DMS153 (cell line): ENCODE data around the gene VAPA.

ENCODE experiments used
- DNase-seq: peaks from one replicate; lab custom pipeline; 2025; lab: John Stamatoyannopoulos, UW

The VAPA gene

DNA sequence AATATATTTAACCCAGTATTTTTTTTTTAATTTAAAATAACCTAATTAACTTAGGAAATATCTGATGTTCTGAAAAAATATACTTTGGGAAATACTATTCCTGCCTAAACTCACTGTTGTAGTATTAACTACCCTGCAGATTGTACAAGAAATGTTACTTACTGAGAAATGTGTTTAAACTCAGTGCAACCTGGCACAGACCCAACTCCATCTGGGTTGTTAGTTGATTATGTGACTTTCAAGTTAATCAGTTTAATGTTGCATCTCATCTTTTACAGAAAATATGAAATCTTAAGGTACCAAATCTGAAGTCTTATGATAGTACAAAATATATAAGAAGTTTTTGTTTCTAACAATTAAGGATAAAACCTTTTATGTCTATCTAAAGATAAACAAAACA lies 27.3 kb downstream of the VAPA start:
- DNase-seq = no peak

DNA sequence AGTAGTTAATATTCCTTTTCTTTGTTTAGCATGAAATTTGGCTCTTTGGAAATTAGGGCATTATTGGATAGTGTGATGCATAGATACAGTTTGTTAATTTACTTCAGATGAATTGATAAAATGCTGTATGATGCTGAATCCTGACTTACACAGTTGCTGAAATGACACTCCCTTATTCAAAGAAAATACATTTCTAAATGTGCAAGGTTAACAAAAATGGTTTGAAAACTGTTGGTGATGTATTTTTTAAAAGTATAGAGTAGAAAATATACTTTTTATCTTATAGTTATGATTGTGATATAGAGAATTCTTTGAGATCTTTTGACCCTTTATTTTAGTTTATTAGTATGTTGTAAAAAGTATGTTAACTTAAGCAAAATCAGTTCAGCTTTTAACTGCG lies 27.8 kb downstream of the VAPA start:
- DNase-seq = no peak

DNA sequence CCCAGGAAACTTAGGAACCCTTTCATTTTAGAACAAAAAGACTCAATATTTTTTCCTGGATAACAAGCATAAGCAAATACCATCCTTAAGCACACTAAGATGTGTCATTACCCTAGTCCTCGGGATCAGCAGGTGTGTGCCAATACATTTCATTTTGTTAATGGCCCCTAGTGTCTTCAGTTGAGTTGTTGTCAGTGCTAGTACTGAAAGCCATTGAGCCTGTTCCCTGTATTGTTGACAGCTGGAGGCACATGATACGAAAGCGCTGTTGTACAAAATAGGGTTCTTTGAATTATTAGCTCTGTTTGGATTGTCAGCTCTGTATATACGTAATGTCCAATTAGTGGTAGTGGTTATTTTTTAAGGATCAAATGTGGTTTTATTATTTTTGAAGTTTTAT lies 29.5 kb downstream of the VAPA start:
- peak; percentile 62 for DNase-seq

DNA sequence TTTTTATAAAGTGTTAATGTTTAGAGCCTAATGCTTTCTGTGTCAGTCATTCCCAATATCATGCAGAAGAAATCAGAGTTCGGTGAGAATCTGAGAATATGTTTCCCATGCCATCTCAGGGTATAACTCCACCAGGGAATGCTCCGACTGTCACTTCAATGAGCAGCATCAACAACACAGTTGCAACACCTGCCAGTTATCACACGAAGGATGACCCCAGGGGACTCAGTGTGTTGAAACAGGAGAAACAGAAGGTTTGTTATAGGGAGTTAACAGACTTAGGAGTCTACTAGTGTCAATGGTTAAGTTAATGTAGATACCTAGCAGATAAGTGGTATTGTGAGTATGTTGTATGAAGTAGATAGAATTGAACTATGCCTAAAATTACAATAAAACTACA lies 31.0 kb downstream of the VAPA start:
- DNase-seq = no peak

DNA sequence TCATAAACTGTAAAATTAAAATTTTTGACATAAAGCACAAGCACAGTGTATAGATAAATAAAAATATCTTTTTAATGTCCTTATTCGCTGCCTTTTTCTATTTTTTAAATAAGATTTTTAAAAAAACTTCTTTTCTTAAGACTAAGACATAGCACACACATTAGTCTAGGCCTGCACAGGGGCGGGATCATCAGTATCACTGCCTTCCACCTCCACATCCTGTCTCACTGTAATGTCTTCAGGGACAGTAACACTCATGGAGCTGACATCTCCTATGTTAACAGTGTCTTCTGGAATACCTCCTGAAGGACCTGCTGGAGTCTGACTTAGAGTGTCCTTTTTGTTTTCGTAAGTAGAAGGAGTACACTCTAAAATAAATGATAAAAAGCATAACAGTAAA lies 33.0 kb downstream of the VAPA start:
- DNase-seq = no peak

DNA sequence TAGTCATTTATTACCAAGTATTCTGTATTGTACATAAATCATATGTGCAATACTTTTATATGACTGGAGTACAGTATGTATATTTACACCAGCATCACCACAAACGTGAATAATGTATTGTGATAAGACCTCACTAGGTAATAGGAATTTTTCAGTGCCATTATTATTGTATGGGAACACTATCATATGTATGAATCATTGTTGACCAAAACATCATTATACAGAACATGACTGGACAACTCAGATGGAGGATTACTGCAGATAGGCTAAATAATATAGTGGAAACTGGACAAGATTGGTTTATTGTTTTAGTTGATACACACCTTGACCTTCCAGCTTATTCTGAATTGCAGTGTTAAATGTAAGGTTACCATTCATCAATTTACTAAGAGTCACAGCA lies 33.4 kb downstream of the VAPA start:
- DNase-seq = no peak

DNA sequence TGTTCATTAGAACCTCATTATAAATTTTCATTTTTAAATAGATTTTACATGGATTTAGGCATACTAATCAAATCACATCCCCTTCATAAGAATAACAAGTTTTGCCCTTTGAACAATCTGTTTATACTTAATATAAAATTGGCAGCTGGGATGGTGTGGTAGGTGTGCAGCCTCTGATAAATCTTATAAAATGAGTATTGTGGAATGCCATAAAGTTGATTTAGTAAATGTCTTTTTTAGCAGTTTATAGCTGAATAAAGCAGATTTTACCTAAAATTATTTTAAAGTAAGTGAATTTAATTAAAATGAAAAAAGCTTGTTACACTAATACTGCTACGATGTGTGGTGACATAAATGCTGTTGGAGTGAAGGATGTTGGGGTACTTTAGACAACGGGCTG lies 35.5 kb downstream of the VAPA start:
- no peak for DNase-seq

DNA sequence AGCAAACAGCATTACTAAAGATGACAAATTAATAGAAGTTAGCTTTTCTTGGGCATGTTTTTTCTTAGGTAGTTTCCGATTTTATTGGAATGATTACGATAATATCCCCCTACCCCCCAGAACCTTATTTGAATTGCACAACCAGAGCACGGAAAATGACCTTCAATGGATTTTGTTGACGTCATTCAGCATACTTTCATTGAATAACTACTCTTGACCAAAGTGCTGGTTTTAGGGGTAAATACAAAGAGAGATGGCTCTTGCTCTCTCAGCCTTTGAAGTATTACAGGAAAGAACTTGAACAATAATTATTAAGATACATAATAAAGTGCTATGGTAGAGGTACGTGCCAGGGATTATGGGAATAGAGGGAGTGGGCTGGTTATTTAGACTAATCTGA lies 36.0 kb downstream of the VAPA start:
- no peak for DNase-seq

DNA sequence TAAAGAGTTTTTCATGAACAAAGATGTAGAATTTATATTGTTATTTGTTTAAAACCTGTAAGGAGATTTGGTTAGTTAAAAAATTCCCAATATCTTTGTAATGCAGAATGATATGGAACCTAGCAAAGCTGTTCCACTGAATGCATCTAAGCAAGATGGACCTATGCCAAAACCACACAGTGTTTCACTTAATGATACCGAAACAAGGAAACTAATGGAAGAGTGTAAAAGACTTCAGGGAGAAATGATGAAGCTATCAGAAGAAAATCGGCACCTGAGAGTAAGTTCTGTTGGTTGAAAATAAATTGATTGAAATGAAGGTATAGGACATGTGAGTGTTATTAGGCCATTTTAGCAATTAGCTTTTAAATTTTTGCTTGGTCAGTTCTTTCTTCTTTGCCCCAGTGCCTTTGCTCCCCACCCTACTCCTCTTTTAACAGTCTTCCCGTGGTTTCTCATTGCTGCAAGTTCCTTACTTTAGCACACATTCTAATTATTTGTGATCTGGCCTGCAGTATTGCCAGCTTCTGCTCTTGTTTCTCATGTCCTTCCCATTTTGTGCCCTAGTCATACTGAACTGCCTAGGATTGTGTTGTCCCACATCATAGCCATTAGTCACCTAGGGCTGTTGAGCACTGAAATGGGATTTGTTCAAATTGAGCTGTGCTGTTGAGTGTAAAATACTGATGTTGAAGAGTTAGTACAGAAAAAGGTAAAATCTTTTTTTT lies 36.6 kb downstream of the VAPA start:
- no peak for DNase-seq

DNA sequence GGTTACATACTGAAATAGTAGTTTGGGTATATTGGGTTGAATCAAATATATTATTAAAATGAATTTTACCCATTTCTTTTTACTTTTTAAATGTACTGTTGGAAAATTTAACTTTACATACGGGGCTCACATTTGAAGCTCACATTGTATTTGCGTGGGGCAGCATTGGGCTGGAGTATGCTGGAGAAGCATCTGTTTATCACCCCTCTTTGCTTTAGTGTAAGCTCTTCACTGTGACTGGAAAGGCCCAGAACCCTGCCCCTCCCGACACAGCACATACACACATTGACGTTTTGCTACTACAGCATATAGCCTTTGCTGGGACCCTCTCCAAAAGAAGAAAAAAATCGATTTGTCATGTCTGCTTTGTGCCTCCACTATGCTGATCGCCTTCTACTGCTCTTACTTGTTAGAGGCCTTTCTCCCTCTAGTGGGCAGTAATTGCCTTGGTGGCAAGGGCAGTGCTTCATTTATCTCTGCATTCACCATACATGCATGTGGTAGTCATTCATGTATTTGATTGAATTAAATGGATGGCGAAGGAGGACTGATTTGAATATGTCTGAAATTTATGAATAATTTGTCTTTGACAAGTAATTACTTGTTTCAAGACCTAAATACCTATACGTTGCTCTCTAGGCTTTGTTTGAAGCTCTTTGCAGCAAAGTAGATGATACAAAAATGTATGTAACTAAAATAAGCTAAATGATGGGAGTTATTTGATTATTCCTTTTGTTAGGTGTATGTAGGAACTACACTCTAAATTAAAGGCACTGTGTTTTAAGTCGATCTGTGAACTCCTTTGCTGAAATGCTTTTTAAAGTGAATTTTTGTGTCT lies 37.4 kb downstream of the VAPA start:
- peak; percentile 8 for DNase-seq

DNA sequence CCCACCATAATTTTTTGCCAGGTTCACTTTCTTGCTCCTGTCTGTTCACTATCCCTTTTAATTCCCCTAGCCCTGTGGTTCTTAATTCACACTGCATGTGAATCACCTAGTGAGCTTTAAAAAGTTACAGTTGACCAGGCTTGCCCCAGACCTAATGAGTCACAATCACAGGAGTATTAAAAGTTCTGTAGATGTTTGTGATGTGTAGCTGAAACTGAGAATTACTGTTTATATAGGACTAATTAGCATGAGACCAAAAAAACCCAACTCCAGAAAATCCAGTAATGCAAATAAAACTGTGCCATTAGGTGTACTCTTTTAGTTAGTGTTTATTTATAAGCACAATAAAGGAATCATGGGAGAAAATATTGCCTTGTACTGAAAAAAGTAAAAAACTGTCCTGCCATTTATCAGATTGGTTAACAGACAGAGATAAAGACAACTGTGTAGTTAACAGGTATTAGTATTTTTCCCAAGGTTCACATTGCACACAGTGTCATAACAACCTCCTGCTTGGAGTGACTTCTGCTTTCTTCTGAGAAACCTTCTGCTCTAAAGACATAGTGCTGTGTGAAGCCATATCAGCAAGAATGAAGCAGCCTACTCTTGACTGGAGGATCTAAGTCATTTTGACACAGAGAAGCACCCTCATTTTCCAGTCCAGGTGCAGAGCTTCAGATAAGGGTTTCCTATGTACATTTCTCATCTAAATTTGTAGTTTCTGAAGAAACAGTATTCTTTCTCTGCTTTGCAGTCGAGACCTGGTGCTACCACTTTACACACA lies 39.0 kb downstream of the VAPA start:
- no peak for DNase-seq

DNA sequence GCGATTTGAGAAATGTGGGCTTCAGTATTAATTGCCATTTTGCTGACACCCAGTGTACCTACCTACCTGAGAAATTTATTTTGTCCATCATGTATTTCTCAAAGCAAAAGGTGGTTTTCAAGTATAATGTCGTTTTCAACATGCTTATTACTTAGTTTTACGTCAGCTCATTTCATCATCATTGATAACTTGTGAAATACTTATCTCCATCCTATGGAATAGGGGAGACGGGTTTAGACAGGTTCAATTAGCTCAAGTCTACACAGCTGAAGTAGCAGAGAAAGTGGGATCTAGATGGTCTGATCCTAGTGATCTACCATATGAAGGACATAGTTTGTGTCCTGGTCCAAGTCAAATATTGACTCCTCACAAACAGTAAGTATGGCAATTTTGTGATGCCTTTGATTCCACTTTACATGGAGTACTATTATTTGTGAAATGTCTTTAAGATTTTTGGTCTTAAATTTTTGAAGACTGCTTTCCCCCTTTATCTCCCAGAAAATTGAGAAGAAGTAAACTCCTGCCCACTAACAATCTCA lies 45.1 kb downstream of the VAPA start:
- DNase-seq = no peak

DNA sequence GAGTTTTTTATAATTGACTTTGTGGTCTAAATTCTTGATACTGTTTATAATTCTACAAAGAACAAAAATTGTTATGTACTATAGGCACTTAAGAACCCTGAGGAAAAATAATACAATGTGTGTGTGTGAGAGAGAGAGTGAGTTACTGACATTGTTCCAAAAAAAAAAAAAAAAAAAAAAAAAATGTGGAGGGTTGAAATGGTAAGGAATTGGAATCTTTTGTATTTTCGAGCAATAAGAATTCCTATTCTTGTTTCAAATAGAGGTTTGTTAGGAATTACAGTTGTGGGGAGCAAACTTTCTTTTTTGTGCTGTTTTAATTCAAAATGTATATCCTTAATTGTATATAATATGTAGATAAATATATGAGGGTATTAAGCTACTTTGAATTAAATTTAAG lies 45.7 kb downstream of the VAPA start:
- DNase-seq = no peak

DNA sequence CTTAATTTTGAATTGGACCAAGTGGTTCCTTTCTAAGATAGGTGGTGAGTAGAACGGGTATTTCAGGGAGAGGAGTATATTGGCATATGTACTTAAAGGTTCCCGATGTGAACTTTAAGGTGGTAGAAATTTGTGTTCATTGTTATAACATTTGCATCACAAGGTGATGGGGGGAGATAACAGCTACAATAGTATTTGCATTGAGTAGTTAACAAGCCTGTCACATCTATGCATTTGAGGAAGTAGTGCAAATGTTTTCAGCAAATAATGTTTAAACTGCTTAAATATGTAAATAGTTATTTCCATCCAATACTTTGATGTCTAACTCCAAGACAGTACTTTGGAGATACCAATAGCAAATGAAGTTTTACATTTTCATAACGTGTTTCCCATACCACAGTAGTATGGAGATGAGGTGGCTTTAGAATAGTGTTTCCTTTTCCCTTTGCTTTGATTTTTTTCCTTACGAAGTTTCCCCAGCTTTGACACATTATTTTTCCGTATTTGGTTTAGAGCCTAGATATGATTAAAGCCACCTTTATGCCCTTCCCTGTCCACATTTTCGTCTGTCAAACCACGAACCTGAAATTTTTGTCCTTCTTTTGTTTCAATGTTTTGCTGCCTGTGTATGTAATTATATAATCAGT lies 46.6 kb downstream of the VAPA start:
- DNase-seq = no peak

DNA sequence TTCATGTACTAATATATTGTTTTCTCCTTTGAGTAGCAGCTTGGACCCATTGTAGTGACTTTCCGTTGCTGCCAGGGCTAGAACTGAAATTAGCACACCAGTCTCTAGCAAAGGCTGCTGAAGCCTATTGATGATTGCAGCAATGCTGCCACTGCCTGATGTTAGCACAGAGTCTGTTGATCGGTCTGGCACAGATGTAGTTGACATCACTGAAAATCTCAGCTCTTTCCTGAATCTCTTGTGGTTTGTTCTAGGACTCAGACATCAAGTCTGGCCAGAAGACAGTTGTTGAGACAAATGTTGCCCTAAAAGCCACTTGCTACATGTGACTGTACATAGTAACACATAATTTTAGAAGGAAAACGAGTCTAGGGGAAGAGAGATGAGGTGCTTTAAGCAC lies 47.2 kb downstream of the VAPA start:
- DNase-seq = no peak

DNA sequence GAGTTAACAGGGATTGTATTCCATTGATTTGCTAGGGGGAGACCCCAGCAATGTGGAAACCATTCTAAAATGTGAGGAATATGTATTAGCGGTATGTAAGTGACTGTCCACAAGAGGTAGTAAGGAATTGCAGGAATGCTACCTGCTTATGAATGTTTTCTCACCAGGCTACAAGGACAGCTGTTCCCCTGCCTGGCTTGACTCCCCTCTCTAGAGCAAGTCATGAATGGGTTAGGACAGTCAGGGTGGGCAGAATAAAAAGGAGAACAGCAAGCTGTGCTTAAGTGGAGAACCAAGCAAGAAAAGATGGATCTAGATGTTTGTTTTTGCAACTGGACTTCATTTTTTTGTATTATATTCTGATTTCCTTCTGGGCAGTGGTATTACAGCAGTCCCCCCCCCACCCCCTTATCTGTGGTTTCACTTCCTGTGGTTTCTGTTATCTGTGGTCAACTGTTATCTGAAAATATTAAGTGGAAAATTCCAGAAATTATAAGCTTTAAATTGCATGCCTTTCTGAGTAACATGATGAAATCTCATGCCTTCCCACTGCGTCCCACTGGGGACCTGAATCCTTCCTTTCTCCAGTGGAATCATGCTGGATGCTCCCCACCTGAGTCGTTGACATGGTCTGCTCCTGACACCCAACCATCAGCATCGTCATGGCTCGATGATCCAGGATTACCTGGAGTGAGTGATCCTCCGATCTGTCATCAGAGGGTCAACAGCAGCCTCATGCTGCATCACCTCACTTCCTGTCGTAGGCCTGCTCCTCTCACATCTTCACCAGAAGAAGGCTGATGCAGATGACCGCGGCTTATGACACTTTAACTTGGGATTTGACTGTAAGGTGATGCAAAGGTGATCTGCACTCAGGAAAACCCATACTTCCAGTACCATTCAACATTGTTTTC lies 52.2 kb downstream of the VAPA start:
- DNase-seq = no peak

DNA sequence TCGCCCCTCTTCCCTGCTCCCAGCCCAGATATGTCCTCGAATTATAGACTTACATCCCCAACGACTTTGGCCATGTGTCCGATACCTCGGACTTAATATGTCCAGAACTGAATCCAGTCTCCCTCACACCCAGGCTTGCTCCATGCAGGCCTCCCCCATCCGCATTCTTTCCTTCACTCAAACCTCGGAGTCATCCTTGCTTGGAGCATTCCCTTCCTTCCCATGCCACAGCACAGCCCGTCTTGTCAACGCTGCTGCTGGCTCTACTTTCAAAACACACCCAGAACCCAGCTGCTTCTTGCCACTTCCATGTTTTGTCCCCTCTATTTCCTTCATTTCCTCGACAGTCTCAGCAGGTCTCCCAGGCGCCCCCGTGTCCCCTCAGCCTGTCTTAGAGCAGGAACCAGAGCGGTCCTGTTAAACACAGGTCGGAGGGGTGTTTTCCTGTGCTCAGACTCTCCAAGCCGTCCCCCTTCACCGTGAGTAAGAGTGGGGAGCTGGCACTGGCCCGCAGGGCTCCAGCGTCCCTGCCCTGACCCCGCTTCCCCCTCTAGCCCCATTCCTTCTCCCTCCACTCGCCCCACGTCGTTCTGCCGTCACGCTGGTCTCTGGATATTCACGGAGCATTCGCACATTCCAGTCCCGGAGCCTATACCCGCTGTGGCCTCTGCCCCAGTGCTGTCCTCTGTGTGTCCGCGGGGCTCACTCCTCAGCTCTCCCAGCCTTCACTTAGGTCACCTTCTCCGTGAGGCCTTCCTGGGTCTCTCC lies 54.4 kb downstream of the VAPA start:
- DNase-seq = no peak

DNA sequence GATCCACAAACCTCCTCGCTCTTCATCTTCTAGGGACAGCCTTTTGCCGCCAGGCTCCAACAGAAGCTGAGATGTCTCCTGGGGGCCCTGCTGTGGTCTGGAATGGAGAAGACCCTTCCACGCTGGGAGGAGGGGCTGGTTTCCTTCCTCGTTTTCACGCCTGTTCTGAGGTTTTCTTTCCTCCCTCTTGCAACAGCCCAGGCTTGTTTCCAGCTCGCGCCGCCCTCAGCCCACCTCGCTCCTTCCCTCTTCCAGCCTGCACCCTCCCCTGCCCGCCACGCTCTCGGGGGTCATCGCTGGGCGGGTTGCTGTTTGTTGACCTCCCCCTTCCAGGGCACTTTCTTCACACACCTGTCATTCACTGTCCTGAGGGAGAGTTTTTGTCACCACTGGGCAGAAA lies 55.4 kb downstream of the VAPA start:
- DNase-seq = no peak

DNA sequence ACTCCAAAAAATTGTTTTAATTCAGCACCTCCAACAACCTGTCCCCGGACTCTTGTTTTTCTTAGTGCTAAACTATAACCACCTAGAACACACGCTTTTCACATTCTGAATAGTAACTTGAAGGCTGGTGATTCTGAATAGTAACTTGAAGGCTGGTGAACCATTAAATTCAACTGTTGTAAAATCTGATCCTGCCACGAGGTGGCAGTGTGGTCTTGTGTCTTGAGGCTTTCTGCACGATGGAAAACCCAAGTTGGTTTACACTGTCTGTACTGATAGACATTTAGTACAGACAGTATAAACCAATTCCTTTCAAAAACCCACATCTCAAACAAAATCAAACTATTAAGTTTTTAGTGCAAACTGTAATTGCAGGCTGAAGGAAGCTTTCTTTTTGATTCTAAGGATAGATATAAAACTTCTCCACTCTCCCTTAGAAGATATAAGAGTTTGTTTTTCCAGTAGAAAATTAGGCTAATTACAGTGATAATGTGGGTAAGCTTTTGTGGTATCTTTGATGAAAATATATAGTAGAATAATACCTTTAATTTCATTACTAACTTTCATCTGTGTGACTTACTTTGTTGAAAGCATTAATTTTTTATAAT lies 57.6 kb downstream of the VAPA start:
- DNase-seq = peak; percentile 24

DNA sequence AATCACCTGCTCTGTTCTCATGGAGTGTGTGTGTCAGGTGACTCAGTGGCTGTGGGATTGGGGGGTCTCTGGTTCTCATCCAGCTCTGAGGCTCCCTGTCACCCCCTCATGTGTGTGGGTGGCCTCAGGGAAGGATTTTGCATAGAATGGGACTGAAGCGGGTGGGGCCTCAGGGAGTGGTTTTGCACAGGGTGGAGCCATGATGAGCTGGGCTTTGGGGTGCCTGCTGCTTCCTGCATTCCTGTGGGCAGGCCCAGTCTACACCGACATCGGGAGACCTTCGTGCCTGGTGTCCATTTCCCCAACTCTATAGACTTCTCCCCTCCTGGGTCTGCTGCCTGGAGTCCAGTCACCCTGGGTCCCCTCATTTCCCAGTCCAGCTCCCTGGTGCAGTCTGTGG lies 59.7 kb downstream of the VAPA start:
- DNase-seq = no peak
